Neural progenitor cell (in vitro differentiated cells): Measurements from ENCODE around the gene METRNL.

Experiments used
- CTCF ChIP-seq: fragments of 200-600 bp; sonication (generic); IDR thresholded peaks from 2 replicates; pipeline ENCODE4 v1.5.1; 2017; ENCODE audit warnings: antibody characterized with exemption, mild to moderate bottlenecking
- EZH2phosphoT487 ChIP-seq: fragments of 200-600 bp; sonication (generic); IDR thresholded peaks from 2 replicates; pipeline ENCODE4 v1.6.1; 2017; ENCODE audit warnings: antibody characterized with exemption

GRCh38 chr17:83070800-83071341 lies 8.5 kb upstream of the METRNL start:
- TF ChIP-seq CTCF, result no peak
- no peak for TF ChIP-seq EZH2phosphoT487
